Neural cell (in vitro differentiated cells): ENCODE measurements around the gene TBX4.

Experiments
- CTCF ChIP-seq: fragments of 450-650 bp; IDR thresholded peaks from 2 replicates; pipeline ENCODE4 v1.5.1; 2014; ENCODE audit warnings: antibody characterized with exemption, mild to moderate bottlenecking, moderate library complexity; ENCODE audit not compliant: poor library complexity, severe bottlenecking
- EP300 ChIP-seq: fragments of 450-650 bp; conservative IDR thresholded peaks from 2 replicates; pipeline ENCODE4 v1.6.1; 2014; ENCODE audit warnings: antibody characterized with exemption, mild to moderate bottlenecking, moderate library complexity; ENCODE audit not compliant: poor library complexity, severe bottlenecking
- EZH2 ChIP-seq: fragments of 200-600, 300-800 bp; shearing (Covaris generic), sonication (generic); IDR thresholded peaks from 2 replicates; pipeline ENCODE4 v1.6.1; 2014; ENCODE audit warnings: antibody characterized with exemption, low read length, borderline replicate concordance, mild to moderate bottlenecking; ENCODE audit not compliant: insufficient read depth, poor library complexity, severe bottlenecking
- MXI1 ChIP-seq: fragments of 450-650 bp; conservative IDR thresholded peaks from 2 replicates; pipeline ENCODE4 v1.6.1; 2014; ENCODE audit warnings: antibody characterized with exemption, mild to moderate bottlenecking; ENCODE audit not compliant: poor library complexity, severe bottlenecking
- POLR2AphosphoS5 ChIP-seq: IDR thresholded peaks from 2 replicates; pipeline ENCODE4 v1.6.1; 2012
- RAD21 ChIP-seq: fragments of 450-650 bp; conservative IDR thresholded peaks from 2 replicates; pipeline ENCODE4 v1.6.1; 2014; ENCODE audit warnings: antibody characterized with exemption, mild to moderate bottlenecking, moderate library complexity
- SMC3 ChIP-seq: fragments of 450-650 bp; conservative IDR thresholded peaks from 2 replicates; pipeline ENCODE4 v1.6.1; 2014; ENCODE audit warnings: antibody characterized with exemption, mild to moderate bottlenecking, moderate library complexity; ENCODE audit not compliant: poor library complexity
- TAF1 ChIP-seq: IDR thresholded peaks from 2 replicates; pipeline ENCODE4 v1.6.1; 2012; ENCODE audit warnings: low read depth
- TF ChIP-seq, protein P1 (sequence below): IDR thresholded peaks from 2 replicates; pipeline ENCODE4 v1.6.1; 2012; ENCODE audit warnings: borderline replicate concordance

GRCh38 chr17:61460796-61461585, 8.8 kb downstream of the TBX4 start:
- TF ChIP-seq CTCF (no peak), POLR2AphosphoS5 (no peak), MXI1 (no peak), TAF1 (no peak), RAD21 (no peak), EZH2 (no peak), EP300 (no peak), SMC3 (no peak)
- TF ChIP-seq, protein P1, sequence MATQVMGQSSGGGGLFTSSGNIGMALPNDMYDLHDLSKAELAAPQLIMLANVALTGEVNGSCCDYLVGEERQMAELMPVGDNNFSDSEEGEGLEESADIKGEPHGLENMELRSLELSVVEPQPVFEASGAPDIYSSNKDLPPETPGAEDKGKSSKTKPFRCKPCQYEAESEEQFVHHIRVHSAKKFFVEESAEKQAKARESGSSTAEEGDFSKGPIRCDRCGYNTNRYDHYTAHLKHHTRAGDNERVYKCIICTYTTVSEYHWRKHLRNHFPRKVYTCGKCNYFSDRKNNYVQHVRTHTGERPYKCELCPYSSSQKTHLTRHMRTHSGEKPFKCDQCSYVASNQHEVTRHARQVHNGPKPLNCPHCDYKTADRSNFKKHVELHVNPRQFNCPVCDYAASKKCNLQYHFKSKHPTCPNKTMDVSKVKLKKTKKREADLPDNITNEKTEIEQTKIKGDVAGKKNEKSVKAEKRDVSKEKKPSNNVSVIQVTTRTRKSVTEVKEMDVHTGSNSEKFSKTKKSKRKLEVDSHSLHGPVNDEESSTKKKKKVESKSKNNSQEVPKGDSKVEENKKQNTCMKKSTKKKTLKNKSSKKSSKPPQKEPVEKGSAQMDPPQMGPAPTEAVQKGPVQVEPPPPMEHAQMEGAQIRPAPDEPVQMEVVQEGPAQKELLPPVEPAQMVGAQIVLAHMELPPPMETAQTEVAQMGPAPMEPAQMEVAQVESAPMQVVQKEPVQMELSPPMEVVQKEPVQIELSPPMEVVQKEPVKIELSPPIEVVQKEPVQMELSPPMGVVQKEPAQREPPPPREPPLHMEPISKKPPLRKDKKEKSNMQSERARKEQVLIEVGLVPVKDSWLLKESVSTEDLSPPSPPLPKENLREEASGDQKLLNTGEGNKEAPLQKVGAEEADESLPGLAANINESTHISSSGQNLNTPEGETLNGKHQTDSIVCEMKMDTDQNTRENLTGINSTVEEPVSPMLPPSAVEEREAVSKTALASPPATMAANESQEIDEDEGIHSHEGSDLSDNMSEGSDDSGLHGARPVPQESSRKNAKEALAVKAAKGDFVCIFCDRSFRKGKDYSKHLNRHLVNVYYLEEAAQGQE = no peak
